Right renal cortex interstitium (tissue), 3 donors: ENCODE measurements around the gene MAPRE2. TPM values are rescaled to one million over a fixed set of nuclear protein-coding genes. Genes with fewer than 3 reads are reported as not detected.

Experiments
- DNase-seq, 3 donors: peaks; one replicate each; pipeline ENCODE4 v3.0.0-alpha.2; 2013; ENCODE audit warnings: low read depth in 3 of 3, low spot score in 2 of 3
- polyA plus RNA-seq, 3 donors: library from polyadenylated mRNA; unstranded; fragments of 120-200 nt; gene quantifications; one replicate each; pipeline ENCODE4 v1.2.1, GENCODE V29; 2013; ENCODE audit not compliant: insufficient read length in 3 of 3

Gene MAPRE2
- polyA plus RNA-seq, 3 donors: 28.5 to 33.4 (median 33.3) TPM

- no peak for DNase-seq
Measured at GRCh38 chr18:35172009-35172408, 130.8 kb downstream of the MAPRE2 start.

- DNase-seq: no peak
Measured at GRCh38 chr18:35172451-35173035, 131.3 kb downstream of the MAPRE2 start.

- no peak for DNase-seq
Measured at GRCh38 chr18:35174093-35174731, 133.0 kb downstream of the MAPRE2 start.

- DNase-seq: no peak
Measured at GRCh38 chr18:35174745-35175144, 133.5 kb downstream of the MAPRE2 start.

- DNase-seq: no peak
Measured at GRCh38 chr18:35176925-35177324, 135.7 kb downstream of the MAPRE2 start.

- DNase-seq: no peak
Measured at GRCh38 chr18:35178260-35178659, 137.0 kb downstream of the MAPRE2 start.

- DNase-seq: no peak
Measured at GRCh38 chr18:35179906-35180305, 138.7 kb downstream of the MAPRE2 start.

- no peak for DNase-seq
Measured at GRCh38 chr18:35180455-35180854, 139.2 kb downstream of the MAPRE2 start.

GRCh38 chr18:35182151-35182550 lies 140.9 kb downstream of the MAPRE2 start:
- DNase-seq: no peak

GRCh38 chr18:35183886-35184285 lies 142.7 kb downstream of the MAPRE2 start:
- DNase-seq: no peak

- no peak for DNase-seq
Measured at GRCh38 chr18:35185771-35186170, 144.6 kb downstream of the MAPRE2 start.

- DNase-seq: no peak
Measured at GRCh38 chr18:35186291-35187034, 145.2 kb downstream of the MAPRE2 start.

- no peak for DNase-seq
Measured at GRCh38 chr18:35189510-35189909, 148.3 kb downstream of the MAPRE2 start.

GRCh38 chr18:35190948-35191697 lies 149.9 kb downstream of the MAPRE2 start:
- DNase-seq: no peak

- no peak for DNase-seq
Measured at GRCh38 chr18:35191698-35192025, 150.4 kb downstream of the MAPRE2 start.

GRCh38 chr18:35192415-35192814 lies 151.2 kb downstream of the MAPRE2 start:
- DNase-seq: no peak

Other genes with a start within 250 kb of the MAPRE2 start
- 10 to 100 TPM; 50.1 to 52.9 (median 50.3) TPM for gene ZNF397, start 199.6 kb downstream of the MAPRE2 start, polyA plus RNA-seq
- gene ZSCAN30, start 248.8 kb downstream of the MAPRE2 start, polyA plus RNA-seq: 10 to 100 TPM; 31.8 to 38.6 (median 34.5) TPM